GM12874 (cell line): ENCODE data around the gene KRABD2.

Experiments used
- TF ChIP-seq, protein P1 (sequence below): IDR thresholded peaks from 2 replicates; pipeline ENCODE4 v1.5.1; 2011; ENCODE audit warnings: low read depth, mild to moderate bottlenecking, control low read depth, low read length, moderate library complexity; ENCODE audit not compliant: insufficient read depth

KRABD2 gene

GRCh38 chr17:8365143-8365542 lies 11.4 kb downstream of the KRABD2 start:
- TF ChIP-seq, protein P1, sequence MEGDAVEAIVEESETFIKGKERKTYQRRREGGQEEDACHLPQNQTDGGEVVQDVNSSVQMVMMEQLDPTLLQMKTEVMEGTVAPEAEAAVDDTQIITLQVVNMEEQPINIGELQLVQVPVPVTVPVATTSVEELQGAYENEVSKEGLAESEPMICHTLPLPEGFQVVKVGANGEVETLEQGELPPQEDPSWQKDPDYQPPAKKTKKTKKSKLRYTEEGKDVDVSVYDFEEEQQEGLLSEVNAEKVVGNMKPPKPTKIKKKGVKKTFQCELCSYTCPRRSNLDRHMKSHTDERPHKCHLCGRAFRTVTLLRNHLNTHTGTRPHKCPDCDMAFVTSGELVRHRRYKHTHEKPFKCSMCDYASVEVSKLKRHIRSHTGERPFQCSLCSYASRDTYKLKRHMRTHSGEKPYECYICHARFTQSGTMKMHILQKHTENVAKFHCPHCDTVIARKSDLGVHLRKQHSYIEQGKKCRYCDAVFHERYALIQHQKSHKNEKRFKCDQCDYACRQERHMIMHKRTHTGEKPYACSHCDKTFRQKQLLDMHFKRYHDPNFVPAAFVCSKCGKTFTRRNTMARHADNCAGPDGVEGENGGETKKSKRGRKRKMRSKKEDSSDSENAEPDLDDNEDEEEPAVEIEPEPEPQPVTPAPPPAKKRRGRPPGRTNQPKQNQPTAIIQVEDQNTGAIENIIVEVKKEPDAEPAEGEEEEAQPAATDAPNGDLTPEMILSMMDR, result no peak

DNA sequence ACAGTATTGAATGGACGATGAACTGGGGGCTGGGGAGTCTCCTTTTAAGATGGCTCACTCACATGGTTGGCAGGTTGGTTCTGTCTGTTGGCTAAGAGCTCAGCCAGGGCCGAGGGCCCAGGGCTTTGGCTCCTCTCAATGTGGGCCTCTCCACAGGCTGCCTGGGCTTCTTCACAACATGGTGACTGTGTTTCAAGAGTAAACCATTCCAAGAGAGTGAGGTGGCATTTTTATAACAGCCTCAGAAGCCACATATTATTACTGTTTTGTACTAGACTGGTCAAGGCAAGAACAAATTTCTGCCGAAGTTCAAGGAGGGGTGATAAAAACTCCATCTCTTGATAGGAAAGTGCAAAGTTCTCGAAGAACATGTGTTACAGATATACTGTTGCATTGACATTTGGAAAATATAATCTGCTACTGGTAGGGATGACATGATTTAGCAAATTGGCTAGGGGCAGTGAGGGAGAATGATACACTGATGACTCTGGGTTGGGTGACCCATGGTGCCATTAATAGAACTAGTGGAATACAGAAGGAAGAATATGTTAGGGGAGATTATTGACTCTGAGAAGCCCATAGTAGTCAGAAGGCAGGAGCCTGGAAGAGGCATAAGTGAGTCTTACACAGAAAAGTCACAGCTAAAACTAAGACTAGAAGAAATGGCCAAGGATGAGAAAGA lies 13.7 kb downstream of the KRABD2 start:
- TF ChIP-seq, protein P1, result no peak

- TF ChIP-seq, protein P1, result no peak
These were observed 15.8 kb downstream of the KRABD2 start for GRCh38 chr17:8360751-8361150.

GRCh38 chr17:8360260-8360659 lies 16.2 kb downstream of the KRABD2 start:
- TF ChIP-seq, protein P1, result no peak

DNA sequence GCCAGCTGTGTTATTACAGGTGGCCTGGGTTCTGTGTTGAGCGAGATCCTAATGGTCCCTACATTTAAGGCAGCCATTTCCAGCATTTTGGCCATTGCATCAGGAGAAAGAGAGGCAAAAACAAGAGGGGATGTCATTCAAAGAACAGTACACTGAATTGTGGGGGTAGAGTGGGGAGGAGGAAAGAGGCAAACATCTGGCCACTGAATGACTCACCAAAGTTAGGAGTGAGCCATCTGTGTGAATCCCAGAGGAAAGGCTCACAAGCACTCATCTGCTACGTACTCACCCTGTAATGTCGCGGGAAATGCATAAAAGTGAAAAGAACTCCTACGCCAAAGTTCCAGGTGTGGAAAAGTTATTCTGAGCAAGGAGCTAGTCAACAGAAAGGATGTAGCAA lies 16.7 kb downstream of the KRABD2 start:
- TF ChIP-seq, protein P1, result no peak

DNA sequence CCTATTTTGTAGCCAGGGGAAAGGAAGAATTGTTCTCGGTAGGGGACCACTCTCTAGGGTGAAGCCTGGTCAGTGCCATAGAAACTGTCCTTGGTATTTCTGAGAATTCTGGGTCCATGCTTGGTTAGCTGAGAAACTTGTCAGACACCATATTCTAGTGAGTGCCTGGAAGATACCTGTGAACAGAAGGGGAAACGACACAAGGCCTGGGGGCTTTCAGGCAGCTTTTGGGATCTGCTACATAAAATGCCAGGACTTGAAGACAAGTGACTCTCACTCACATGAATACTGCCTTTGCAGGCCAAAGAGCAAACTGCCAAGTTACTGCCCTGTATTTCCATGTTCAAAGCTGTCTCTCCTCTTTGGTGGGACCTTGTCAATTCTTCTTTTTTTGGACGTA lies 18.6 kb downstream of the KRABD2 start:
- TF ChIP-seq, protein P1, result no peak

DNA sequence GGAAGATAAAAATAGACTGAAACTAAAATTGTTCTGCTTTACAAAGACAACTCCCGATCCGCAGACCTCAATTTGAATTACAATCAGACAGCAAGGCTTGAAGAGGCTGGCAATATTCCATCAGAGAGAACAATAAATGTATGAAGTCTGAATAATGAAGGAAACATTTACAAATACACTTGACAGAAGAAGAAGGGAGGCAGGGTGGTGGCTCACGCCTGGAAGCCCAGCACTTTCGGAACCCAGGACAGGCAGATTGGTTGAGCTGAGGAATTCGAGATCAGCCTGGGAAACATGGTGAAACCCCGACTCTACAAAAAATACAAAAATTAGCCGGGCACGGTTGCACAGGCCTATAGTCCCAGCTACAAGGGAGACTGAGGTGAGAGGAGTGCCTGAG lies 22.3 kb downstream of the KRABD2 start:
- TF ChIP-seq, protein P1, result no peak
